AG04450 (cell line): Measurements from ENCODE around the gene EGFL8. TPM values are rescaled to one million over a fixed set of nuclear protein-coding genes. Genes with fewer than 3 reads are reported as not detected.

Experiments used
- CTCF ChIA-PET: fragments of 300-600, 350-600 bp; formaldehyde crosslinking; extraction: SDS; loops from one replicate; lab custom pipeline; 2022; ENCODE audit warnings: antibody characterized with exemption, inconsistent platforms; lab: Charles Lee
- POLR2A ChIA-PET: fragments of 350-600 bp; formaldehyde crosslinking; extraction: SDS; loops from one replicate; lab custom pipeline; 2021; ENCODE audit warnings: antibody characterized with exemption, inconsistent platforms; lab: Yijun Ruan, JAX
- DNase-seq: peaks from one replicate; pipeline ENCODE4 v3.0.0-alpha.2; 2011; ENCODE audit warnings: low read depth, low spot score
- H3K27ac ChIP-seq: one replicate; pipeline ENCODE4 v1.5.1; 2012; ENCODE audit warnings: low read depth, low read length, control low read depth
- H3K27me3 ChIP-seq: one replicate; pipeline ENCODE4 v1.6.0; 2012; ENCODE audit warnings: low read length; ENCODE audit not compliant: control insufficient read depth, insufficient read depth
- H3K4me3 ChIP-seq: 2 replicates; pipeline ENCODE4 v1.5.1; 2011; ENCODE audit warnings: mild to moderate bottlenecking, low read depth, low read length, control low read depth
- H3K9me3 ChIP-seq: 2 replicates; pipeline ENCODE4 v1.5.1; 2012; ENCODE audit warnings: low read length; ENCODE audit not compliant: control insufficient read depth, insufficient read depth
- polyA plus RNA-seq: library from polyadenylated mRNA; depleted of rRNA; stranded (reverse); fragments of >200 nt; gene quantifications from 2 replicates; pipeline ENCODE4 v1.2.3, GENCODE V29; 2011
- TF ChIP-seq, protein P1 (sequence below): IDR thresholded peaks from 2 replicates; pipeline ENCODE4 v1.5.1; 2011; ENCODE audit warnings: low read depth, low read length, control low read depth, inconsistent platforms

The EGFL8 gene
- polyA plus RNA-seq, 1 experiment = 2.8 TPM

GRCh38 chr6:32152769-32153563, 11.4 kb upstream of the EGFL8 start:
- Histone ChIP-seq H3K4me3 (peak overlapping the region; percentile 79), H3K27me3 (peaks cover 17% of the 10 kb centered on the region), H3K27ac (peak overlapping the region; percentile 81), H3K9me3 (peaks cover 13% of the 10 kb centered on the region)
- ChIA-PET POLR2A (interaction anchor here (0.7 to 1.0 kb wide), 2 partner anchors 25 to 46 kb away, joined by 4 read pairs; partner anchors contain the start of gene ATF6B), CTCF (interaction anchor here (1.0 to 1.5 kb wide), 2 partner anchors 37 to 42 kb away, joined by 4 to 5 read pairs; no protein-coding TSS in a partner anchor)
- no peak for DNase-seq
- TF ChIP-seq, protein P1, sequence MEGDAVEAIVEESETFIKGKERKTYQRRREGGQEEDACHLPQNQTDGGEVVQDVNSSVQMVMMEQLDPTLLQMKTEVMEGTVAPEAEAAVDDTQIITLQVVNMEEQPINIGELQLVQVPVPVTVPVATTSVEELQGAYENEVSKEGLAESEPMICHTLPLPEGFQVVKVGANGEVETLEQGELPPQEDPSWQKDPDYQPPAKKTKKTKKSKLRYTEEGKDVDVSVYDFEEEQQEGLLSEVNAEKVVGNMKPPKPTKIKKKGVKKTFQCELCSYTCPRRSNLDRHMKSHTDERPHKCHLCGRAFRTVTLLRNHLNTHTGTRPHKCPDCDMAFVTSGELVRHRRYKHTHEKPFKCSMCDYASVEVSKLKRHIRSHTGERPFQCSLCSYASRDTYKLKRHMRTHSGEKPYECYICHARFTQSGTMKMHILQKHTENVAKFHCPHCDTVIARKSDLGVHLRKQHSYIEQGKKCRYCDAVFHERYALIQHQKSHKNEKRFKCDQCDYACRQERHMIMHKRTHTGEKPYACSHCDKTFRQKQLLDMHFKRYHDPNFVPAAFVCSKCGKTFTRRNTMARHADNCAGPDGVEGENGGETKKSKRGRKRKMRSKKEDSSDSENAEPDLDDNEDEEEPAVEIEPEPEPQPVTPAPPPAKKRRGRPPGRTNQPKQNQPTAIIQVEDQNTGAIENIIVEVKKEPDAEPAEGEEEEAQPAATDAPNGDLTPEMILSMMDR = no peak

- TF ChIP-seq, protein P1 = peak; percentile 45
- peaks cover 10% of the 10 kb centered on the region for H3K9me3 ChIP-seq
- peak; percentile 76 for DNase-seq
- ChIA-PET CTCF (interaction anchor here (1.1 kb wide), 1 partner anchor 40 kb away, joined by 3 read pairs; no protein-coding TSS in a partner anchor), POLR2A (interaction anchor here (1.0 to 1.2 kb wide), 3 partner anchors 24 to 42 kb away, joined by 4 to 5 read pairs (median 4); partner anchors contain the start of genes ATF6B and FKBPL)
- H3K4me3 ChIP-seq = peak within 1 kb of the TSS; percentile 79
- peaks cover 10% of the 10 kb centered on the region for H3K27me3 ChIP-seq
- peak within 1 kb of the TSS; percentile 81 for H3K27ac ChIP-seq
These were observed 10.6 kb upstream of the EGFL8 start, which contains the start of gene PPT2 for GRCh38 chr6:32153564-32154513. Gene PPT2, plus strand, starts transcription at chr6:32154141. Its CDS starts 454 bp downstream, at chr6:32154595.

DNA sequence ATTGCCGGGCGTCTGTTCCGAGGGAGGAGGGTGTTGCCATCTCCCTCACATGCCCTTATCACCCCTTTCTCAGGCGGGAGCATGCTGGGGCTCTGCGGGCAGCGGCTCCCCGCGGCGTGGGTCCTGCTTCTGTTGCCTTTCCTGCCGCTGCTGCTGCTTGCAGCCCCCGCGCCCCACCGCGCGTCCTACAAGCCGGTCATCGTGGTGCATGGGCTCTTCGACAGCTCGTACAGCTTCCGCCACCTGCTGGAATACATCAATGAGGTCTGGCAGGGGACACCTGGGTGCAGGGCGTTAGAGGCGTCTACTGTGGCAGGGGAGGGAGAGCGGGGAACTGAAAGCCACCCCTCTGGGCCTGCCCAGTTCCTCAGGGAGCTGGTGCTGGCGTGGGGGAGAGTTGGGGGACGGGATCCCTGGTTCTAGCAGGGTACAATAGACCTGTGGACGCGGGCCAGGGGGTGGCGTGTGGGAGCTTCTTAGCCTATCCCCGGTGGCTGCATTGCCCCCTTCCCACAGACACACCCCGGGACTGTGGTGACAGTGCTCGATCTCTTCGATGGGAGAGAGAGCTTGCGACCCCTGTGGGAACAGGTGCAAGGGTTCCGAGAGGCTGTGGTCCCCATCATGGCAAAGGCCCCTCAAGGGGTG, 9.8 kb upstream of the EGFL8 start:
- peaks cover 3% of the 10 kb centered on the region for H3K27me3 ChIP-seq
- peak overlapping the region; percentile 81 for H3K27ac ChIP-seq
- DNase-seq = no peak
- TF ChIP-seq, protein P1 = peak; percentile 55
- peaks cover 2% of the 10 kb centered on the region; the same call in 1 of the 2 replicates for H3K9me3 ChIP-seq
- CTCF ChIA-PET = interaction anchor here (0.8 to 1.1 kb wide), 4 partner anchors 22 to 364 kb away, joined by 3 to 4 read pairs (median 4); no protein-coding TSS in a partner anchor
- peak overlapping the region; percentile 79 for H3K4me3 ChIP-seq
- POLR2A ChIA-PET = interaction anchor here (1.1 to 1.2 kb wide), 2 partner anchors 25 to 41 kb away, joined by 4 to 5 read pairs; partner anchors contain the start of gene FKBPL

DNA sequence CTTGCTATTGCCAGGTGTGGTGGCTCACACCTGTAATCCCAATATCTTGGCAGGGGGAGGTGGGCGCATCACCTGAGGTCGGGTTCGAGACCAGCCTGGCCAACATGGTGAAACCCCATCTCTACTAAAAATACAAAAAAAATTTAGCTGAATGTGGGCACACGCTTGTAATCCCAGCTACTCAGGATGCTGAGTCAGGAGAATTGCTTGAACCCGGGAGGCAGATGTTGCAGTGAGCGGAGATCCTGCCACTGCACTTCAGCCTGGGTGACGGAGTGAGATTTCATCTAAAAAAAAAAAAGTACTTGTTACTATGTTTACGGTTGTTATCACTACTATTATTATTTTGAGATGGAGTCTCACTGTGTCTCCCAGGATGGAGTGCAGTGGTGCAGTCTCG, 7.5 kb upstream of the EGFL8 start:
- Histone ChIP-seq H3K4me3 (no peak overlapping the region), H3K27ac (no peak overlapping the region), H3K27me3 (no peaks in the 10 kb centered on the region), H3K9me3 (no peaks in the 10 kb centered on the region; the same call in 1 of the 2 replicates)
- CTCF ChIA-PET = interaction anchor here (3.2 kb wide), 1 partner anchor 38 kb away, joined by 10 read pairs; no protein-coding TSS in a partner anchor
- TF ChIP-seq, protein P1 = no peak
- POLR2A ChIA-PET = no interaction called here
- DNase-seq = no peak
